Endometrial microvascular endothelial cells (primary cell): ENCODE results near the gene PDS5B. TPM values are rescaled to one million over a fixed set of nuclear protein-coding genes. Genes with fewer than 3 reads are reported as not detected.

ENCODE experiments used
- in situ Hi-C: cut with HindIII; loops from 2 replicates; pipeline ENCODE4 v1.10.0; 2017; ENCODE audit warnings: low sequenced_read_pairs, low pct_unique_long_range_greater_than_20kb; ENCODE audit errors: inconsistent ontology term
- total RNA-seq: library from RNA; depleted of rRNA; stranded (reverse); fragments of >200 nt; gene quantifications from one replicate; pipeline ENCODE4 v1.2.3, GENCODE V29; 2015; ENCODE audit errors: inconsistent ontology term

Gene PDS5B
- total RNA-seq, 1 donor from 2014 or later = 18.5 TPM

DNA sequence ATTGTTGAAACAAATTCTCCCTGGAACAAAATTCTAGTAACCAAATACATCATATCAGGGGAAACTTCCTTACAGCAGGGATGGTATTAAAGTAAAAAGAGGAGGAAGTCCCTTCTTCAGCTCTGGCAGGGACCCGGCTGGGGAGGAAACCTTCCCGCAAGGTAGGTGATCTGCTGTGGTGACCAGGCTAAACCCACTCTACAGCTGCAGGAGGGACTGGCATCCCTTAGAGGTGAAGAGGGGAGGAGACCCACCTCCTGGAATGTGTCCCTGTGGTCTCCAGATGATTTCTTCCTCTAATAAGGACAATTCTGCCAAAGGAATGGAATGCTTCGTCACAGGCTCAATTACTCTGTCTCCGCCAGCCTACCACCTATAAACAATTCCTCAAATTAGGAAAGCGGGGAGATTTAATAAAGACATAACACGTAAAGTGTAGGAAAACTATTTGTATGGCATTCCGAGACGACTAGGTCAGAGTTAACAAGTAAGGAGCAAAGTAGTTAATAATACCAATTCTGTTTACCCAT lies 637 bp upstream of the PDS5B start:
- in situ Hi-C loops = loop anchor here (10.0 kb wide), 1 partner anchor 49 kb away; no protein-coding TSS in a partner anchor

DNA sequence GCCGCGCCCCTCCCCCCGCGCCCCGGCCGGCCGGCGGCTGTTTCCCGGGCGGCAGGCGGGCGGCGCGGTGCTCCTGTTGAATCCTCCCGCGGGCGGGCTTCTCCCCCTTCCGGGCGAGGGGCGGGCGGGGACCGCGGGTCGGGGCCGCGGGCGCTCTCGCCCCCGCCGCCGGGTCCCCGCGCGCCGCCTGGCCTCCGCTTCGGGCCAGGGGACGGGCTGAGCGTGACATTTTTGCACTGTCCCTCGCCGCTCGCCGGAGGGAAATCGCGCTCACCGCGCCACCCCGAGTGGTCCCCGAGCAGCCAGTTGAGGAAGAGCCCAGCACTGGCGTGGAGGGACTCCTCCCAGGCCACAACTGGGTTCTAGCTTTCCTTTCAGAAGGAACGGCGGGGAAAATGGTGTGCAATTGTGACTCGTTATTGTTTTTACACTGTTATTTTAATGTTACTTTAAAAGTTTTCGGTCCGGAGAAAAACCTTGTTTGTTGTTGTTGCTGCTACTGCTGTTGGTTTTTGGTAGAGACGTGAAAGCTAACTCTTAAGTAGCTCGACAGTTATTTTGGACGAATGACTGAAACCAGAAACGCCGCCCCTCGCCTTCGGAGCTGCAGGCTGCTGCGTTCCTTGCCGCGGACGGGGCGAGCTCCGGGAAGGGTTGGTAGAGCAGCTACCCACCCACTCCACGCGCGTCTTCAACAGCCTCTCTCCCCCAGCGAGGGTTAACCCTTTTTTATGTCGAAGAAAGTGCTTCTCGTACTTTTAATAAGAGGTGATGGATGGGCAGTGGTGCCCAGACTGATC lies 959 bp downstream of the PDS5B start:
- in situ Hi-C loops = loop anchor here (10.0 kb wide), 1 partner anchor 48 kb away; no protein-coding TSS in a partner anchor

DNA sequence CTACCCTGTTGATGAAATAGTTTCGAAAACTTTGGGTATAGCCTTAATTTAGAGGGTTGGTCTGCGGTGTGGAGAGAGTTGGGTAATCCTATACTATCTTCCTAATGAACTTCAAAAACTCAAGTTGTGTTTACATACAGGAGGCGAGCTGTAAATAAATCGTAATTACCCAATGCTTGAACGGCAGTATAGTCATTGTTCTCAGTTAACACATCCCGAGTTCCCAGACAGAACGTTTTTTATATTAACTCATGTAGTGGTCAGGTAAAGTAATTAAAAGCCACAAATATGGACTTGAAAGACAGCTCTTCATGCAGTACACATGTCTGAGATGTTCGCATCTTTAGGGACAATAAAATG lies 1.5 kb downstream of the PDS5B start:
- in situ Hi-C loops = loop anchor here (10.0 kb wide), 1 partner anchor 47 kb away; no protein-coding TSS in a partner anchor

DNA sequence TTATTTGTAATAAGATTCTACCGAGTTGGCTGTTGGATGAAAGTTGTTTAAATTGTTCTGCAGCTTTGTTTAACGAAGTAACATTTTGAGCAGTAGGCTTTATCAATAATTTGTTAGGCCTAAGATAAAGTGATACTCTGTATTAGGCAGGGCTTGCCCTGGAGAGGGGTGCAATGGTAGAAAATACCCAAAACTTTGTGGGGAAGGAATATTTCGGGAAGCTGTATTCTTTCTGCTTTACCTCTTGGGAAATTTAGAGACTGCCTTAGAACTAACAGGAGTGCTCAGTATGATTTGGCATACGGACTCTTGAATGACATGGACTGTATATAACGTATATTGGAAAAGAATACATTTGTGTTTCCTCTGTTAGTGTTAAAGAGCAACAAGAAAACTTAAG lies 2.5 kb downstream of the PDS5B start:
- in situ Hi-C loops = loop anchor here (10.0 kb wide), 1 partner anchor 46 kb away; no protein-coding TSS in a partner anchor

DNA sequence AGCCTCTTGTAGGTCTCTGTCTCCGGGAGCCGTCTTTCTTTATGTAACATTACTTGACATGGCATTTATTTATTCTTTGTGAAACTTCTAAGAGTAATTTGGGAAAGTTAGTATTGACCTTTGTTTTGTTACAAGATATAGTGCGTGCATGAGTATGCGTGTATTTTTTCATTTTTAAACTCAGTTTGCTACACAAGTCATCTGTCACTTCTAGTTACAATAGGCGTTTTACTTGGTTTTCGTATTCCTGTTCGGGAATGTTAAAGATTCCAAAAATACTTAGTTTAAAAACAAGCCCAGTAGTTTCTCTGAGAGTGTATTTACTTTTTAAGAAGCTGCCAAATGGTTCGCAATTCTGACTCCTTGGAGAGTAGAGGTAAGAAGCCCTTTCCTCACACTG lies 3.2 kb downstream of the PDS5B start:
- in situ Hi-C loops = loop anchor here (10.0 kb wide), 1 partner anchor 45 kb away; no protein-coding TSS in a partner anchor

DNA sequence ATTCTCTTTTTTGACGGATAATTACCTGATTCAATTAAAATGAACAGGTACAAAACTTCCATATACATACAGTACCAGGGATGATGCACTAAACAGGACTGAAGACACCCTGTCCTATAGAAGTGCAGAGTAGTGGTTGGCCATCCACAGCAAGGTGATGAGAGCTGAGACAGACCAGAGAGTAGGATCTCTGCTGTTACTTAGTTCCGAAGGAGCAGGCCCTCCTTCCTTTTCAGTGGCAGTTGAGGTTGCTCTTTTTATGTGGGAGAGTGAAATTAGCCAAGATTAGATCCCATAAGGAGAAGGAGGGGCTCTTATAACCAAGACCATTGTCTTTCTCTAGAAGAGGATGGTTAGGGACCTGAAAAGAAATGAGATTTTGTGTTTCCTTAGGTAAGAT lies 4.0 kb downstream of the PDS5B start:
- in situ Hi-C loops = no loop called here

DNA sequence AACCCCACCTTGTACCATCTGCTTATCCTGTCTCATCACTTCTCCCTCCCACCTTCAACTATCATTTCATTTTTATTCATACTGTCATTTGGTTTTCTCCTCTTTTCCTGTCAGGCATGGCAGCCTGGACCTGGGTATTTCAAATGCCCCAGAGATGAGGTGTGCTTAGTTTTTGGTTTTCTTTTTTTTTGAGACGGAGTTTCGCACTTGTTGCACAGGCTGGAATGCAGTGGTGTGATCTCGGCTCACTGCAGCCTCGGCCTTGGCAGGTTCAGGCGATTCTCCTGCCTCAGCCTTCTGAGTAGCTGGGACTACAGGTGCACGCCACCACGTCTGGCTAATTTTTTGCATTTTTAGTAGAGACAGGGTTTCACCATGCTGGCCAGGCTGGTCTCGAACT lies 5.8 kb downstream of the PDS5B start:
- in situ Hi-C loops = no loop called here

DNA sequence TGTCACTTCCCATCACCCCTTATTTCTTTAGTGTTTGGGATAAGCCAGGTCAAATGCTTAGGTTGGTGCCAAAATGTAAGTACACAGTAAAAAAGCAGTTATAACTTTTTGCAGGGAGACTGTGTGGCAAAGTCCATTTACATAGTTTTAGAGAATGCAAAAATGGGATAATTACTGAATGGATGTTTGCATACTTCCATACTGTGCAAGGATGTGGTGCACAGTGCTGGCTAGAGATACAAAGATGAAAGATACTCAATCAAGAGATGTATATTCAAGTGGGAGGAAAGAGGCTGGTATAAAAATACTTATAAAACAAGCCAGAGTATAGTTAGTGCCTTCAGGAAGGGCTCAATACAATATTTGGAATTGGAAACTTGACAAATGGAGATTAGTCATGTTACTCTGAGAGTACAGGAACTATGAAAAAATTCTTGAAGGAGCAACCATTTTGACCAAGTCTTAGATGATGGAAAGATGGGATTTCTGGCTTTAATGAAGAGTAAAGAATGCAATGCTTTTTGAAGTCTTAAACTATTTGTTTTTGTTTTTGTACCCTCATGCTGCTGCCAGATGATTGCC lies 8.0 kb downstream of the PDS5B start:
- in situ Hi-C loops = no loop called here

DNA sequence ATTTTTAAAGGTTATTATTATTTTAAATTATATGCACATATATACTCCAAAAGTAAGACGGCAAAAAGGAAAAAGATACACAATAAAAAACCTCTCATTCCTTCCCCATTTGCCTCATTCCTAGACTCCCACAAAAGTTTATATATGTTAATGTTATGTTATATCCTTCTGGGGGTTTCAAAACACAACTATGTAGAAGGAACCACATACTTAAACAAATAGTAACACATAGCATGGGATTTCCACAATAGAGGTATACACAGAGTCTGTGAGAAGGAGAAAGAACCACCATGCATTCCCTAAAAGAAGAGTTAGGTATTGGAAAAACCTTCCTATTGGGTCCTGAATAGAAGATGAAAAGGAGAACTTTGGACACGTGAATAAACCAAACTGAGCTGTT lies 9.1 kb downstream of the PDS5B start:
- in situ Hi-C loops = no loop called here

DNA sequence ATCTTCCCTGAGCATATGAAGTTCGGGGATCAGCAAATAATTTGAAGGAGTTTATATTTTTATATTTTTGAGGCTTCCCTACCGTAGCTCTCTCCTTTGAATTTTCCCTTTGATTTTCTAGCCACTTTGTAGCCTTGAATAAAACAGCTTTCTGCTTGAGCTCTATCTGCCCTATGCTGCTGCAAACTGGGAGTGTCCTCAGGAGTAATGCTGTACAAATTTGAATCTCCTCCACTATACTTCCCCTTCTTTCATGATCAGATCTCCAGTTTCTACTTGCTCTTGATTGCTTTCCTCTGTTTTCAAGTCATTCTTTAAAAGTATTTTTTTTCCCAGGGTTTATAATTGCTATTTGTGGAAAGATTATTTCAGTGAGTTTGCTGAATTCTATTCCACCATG lies 14.6 kb downstream of the PDS5B start:
- in situ Hi-C loops = no loop called here

DNA sequence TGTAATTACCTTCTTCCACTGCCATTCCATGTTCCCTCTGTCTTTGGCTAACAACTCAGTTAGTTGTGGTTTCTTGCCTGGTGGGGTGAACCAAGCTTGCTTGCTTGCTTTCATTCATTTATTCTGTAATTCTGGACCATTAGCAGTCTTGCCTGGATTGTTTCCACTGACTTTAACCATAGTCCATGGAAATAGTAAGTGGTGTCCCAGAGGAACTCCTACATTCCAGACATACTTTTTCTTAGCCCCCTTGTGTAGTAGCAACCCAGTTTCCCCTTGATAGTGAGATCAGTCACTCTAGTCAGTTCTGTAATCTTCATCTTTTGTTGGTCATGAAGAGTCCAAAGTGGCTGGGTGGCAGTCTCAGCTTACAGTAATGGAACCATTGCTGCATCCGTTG lies 23.2 kb downstream of the PDS5B start:
- in situ Hi-C loops = no loop called here

DNA sequence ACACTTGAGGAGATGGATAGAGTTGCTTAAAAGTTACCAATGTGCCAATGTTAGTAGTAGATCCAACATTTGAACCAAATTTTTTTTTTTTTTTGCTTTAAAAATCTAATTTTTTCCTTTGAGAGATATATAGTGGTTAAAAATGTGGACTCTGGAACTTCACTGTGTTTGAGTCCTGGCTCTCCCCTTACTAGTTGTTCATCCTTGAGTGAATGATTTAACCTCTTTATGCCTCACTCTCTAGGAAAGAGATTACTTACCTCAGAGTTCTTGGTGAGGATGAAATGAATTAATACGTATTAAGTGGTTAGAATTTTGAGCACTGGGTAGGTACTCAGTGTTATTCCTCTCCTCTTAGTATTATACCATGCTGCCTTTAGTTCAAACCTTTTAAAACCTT lies 24.3 kb downstream of the PDS5B start:
- in situ Hi-C loops = no loop called here

DNA sequence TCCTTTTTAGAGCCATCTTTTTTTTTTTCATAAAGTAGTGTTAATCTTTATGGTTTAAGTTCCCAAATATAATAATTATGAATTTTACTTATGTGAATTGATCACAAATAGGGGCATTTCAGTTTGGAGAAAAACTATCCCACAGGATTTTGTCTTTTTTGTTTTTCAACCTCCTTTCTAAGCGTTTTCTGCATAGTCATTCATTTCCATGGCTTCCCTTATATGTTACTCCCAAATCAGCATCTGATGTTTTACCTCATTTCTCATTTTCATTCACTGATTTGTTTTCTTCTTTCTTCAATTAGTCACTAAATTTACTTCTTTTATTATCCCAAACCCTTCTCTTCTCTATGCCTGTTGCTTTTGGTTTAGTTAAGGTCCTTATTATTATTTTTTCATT lies 24.7 kb downstream of the PDS5B start:
- in situ Hi-C loops = no loop called here

DNA sequence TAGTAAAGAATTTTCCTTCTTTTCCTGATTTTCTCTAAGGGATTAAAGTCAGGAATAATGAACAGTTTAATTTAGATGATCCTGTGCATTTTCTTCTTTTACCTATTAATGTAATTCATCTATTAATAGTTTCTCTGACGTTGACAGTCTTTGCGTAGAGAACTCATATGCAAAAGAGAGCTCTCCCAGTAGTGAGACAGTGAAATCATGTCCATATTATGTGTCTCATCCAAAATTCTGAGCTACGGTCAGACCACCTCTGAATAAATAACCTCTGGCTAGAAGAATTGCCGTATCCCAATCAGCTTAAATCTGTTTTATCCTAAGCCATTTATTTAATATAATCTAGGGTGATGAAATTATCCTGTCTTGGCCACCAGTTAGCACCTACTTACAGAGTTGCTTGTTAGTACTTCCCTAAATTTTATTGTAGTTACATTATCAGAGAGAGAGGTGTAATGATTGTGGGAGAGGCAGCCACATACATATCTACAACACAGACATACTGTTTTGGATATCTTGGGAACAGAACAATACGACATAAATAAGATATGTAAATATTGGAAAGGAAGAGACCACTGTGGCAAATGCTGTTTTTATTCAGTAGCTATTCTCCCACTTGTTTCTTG lies 30.7 kb downstream of the PDS5B start:
- in situ Hi-C loops = no loop called here

DNA sequence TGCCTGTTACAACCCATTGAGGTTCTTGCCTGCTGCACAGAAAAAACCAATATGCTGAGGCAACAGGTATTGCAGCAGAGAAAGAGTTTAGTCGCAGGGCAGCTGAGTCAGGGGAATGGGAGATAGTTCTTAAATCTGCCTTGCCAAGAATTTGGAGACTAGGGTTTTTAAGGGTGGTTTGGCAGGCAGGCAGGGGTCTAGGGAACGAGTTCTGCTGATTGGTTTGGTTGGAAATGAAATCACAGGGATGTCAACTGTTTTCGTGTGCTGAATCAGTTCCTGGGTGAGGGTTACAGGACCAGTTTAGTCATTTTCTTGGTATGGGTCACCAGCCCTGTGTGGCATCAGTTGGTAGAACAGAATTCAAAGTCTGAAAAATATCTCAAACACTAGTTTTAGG lies 36.6 kb downstream of the PDS5B start:
- in situ Hi-C loops = no loop called here

DNA sequence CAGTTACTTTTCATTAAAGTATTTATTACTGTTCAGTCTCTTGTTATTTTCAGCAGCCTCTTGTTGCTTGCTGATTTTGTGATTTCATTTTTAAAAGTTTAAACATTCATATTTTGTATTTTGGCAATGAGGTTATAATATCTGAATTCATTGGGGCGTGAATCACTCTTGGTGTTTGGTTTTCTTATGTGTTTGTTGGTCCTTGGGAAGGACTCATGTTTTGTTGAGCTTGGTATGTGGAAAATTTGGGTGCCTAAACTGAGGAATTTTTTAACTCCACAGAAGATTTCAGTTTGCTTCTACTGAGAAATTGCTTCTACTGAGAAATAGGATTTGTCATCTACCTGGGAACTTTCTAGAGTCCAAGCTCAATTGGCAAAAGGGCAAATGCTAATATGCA lies 38.2 kb downstream of the PDS5B start:
- in situ Hi-C loops = no loop called here

DNA sequence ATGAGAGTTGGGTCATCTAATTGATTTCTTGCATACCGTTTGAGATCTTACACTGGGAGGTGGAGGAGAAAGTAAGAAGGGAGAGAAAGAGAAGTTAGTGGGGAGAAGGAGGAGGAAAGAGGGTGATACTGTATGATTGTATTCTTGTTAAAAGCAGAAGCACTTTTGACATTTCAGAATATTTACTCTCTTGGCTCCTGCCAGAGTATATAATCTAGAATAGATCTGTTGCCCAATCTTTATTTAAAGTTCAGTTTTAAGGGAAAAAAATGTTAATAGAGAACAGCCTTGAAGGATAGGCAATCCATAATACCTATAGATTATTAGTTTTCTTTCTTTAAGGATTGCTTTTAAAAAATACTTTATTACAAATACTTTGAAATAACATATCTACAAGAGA lies 41.5 kb downstream of the PDS5B start:
- in situ Hi-C loops = no loop called here

DNA sequence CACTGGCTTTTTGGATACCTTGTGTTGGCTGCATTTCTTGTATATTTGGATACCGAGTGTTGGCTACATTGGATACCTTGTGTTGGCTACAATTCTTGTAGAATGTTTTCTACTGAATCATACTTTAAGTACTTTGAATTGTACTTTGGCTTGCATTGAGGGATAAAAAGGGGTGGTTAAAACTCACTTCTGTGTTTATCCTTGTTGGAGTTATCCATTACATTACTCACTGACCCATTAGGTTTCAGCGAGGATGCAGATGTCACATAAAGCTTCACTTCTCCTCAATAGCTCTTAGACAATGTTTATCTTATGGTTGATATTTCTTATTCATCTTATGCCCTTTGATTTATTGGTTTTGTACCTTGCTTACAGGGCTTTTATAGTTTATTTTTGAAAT lies 43.1 kb downstream of the PDS5B start:
- in situ Hi-C loops = no loop called here

DNA sequence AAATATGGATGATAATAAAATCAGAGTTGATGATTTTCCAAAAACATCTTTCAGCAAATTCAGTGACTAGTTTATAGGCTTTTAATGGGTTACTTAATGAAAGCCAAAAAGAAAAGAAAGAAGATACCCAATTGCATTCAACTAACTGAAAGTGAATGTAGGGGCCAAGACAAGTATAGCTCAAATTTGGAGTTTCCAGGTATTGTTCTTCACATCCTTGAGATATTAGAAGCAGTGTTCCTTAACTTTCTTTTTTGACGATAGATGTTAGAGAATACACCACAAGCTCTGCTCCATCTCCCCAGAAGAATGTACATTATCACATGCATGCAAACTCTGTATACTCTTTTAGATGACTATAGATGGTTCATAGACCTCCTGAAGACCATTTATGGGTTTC lies 43.6 kb downstream of the PDS5B start:
- in situ Hi-C loops = loop anchor here (10.0 kb wide), 1 partner anchor 45 kb away; the partner anchor contains the start of gene PDS5B
